GM23338 (cell line): ENCODE data around the gene BPI. TPM values are rescaled to one million over a fixed set of nuclear protein-coding genes. Genes with fewer than 3 reads are reported as not detected.

Experiments used
- ATAC-seq: fragments of 200-7000 bp; cut with Tn5 transposase; 3 replicates; pipeline ENCODE4 v1.9.1; 2020
- DNase-seq: peaks from one replicate; pipeline ENCODE4 v3.0.0-alpha.2; 2015; ENCODE audit warnings: low spot score
- H2AFZ ChIP-seq: fragments of 200-600 bp; sonication (generic); 2 replicates; pipeline ENCODE4 v1.8.0; 2016; ENCODE audit warnings: antibody characterized with exemption, mild to moderate bottlenecking, moderate library complexity
- H3F3A ChIP-seq: fragments of 200-600 bp; sonication (generic); replicated peaks from 2 replicates; pipeline ENCODE4 v1.8.0; 2017; ENCODE audit warnings: antibody characterized with exemption, mixed run types, low read depth
- H3K27ac ChIP-seq: fragments of 200-600 bp; sonication (generic); 2 replicates; pipeline ENCODE4 v1.6.1; 2016; ENCODE audit warnings: low read depth
- H3K27me3 ChIP-seq: fragments of 200-600 bp; sonication (generic); 2 replicates; pipeline ENCODE4 v1.8.0; 2016; ENCODE audit warnings: mild to moderate bottlenecking, mixed run types, moderate library complexity; ENCODE audit not compliant: insufficient read depth
- H3K36me3 ChIP-seq: fragments of 200-600 bp; sonication (generic); 2 replicates; pipeline ENCODE4 v1.8.0; 2016; ENCODE audit warnings: mild to moderate bottlenecking; ENCODE audit not compliant: insufficient read depth
- H3K4me1 ChIP-seq: fragments of 200-600 bp; sonication (generic); 2 replicates; pipeline ENCODE4 v1.8.0; 2016; ENCODE audit warnings: mild to moderate bottlenecking, moderate library complexity; ENCODE audit not compliant: insufficient read depth
- H3K4me2 ChIP-seq: fragments of 200-600 bp; sonication (generic); 2 replicates; pipeline ENCODE4 v1.7.1; 2017; ENCODE audit warnings: mixed run types
- H3K4me3 ChIP-seq: fragments of 200-600 bp; sonication (generic); 2 replicates; pipeline ENCODE4 v1.6.1; 2016; ENCODE audit warnings: mixed run types
- H3K79me2 ChIP-seq: fragments of 200-600 bp; sonication (generic); replicated peaks from 2 replicates; pipeline ENCODE4 v1.8.0; 2017; ENCODE audit warnings: mild to moderate bottlenecking; ENCODE audit not compliant: insufficient read depth
- H3K9me2 ChIP-seq: fragments of 200-600 bp; sonication (generic); 2 replicates; pipeline ENCODE4 v1.8.0; 2017; ENCODE audit not compliant: insufficient read depth
- H4K20me1 ChIP-seq: fragments of 200-600 bp; sonication (generic); replicated peaks from 2 replicates; pipeline ENCODE4 v1.8.0; 2017; ENCODE audit warnings: mild to moderate bottlenecking; ENCODE audit not compliant: insufficient read depth
- H3K27ac Mint-ChIP-seq: 2 replicates; pipeline ENCODE4 v1.8.0; 2020; ENCODE audit warnings: inconsistent platforms, mild to moderate bottlenecking, moderate library complexity, mixed read lengths
- H3K27me3 Mint-ChIP-seq: 3 replicates; pipeline ENCODE4 v1.8.0; 2022; ENCODE audit warnings: low read depth, mild to moderate bottlenecking, moderate library complexity, mixed read lengths, inconsistent platforms; ENCODE audit not compliant: insufficient read depth, poor library complexity
- H3K36me3 Mint-ChIP-seq: 3 replicates; pipeline ENCODE4 v1.8.0; 2021; ENCODE audit warnings: low read depth, mild to moderate bottlenecking, inconsistent platforms, moderate library complexity, mixed read lengths
- H3K4me1 Mint-ChIP-seq: 3 replicates; pipeline ENCODE4 v1.8.0; 2020; ENCODE audit warnings: mild to moderate bottlenecking, inconsistent platforms, mixed read lengths
- H3K4me3 Mint-ChIP-seq: 3 replicates; pipeline ENCODE4 v1.8.0; 2021; ENCODE audit warnings: moderate library complexity, mild to moderate bottlenecking, inconsistent platforms, mixed read lengths
- H3K9me3 Mint-ChIP-seq: 3 replicates; pipeline ENCODE4 v1.8.0; 2020; ENCODE audit warnings: moderate library complexity, mild to moderate bottlenecking, inconsistent platforms, mixed read lengths
- EZH2 ChIP-seq: fragments of 200-600 bp; sonication (generic); IDR thresholded peaks from one replicate; pipeline ENCODE4 v1.8.0; 2017; ENCODE audit warnings: antibody characterized with exemption, mild to moderate bottlenecking, low read depth; ENCODE audit not compliant: unreplicated experiment
- EZH2phosphoT487 ChIP-seq: fragments of 200-600 bp; sonication (generic); IDR thresholded peaks from one replicate; pipeline ENCODE4 v1.8.1; 2018; ENCODE audit warnings: antibody characterized with exemption; ENCODE audit not compliant: unreplicated experiment
- JUNB ChIP-seq: IDR thresholded peaks from one replicate; pipeline ENCODE4 v1.6.1; 2016; ENCODE audit warnings: antibody characterized with exemption; ENCODE audit not compliant: unreplicated experiment
- POLR2AphosphoS5 ChIP-seq: IDR thresholded peaks from 2 replicates; pipeline ENCODE4 v1.6.1; 2016; ENCODE audit warnings: antibody characterized with exemption, low read depth
- STAT1 ChIP-seq: IDR thresholded peaks from one replicate; pipeline ENCODE4 v1.6.1; 2016; ENCODE audit warnings: antibody characterized with exemption; ENCODE audit not compliant: unreplicated experiment
- ZNF331 ChIP-seq: fragments of 250-450 bp; sonication (Bioruptor Pico); IDR thresholded peaks from 2 replicates; pipeline ENCODE4 v1.5.0; 2020; ENCODE audit warnings: low read depth, mild to moderate bottlenecking, moderate library complexity
- polyA plus RNA-seq: library from polyadenylated mRNA; unstranded; fragments of >200 nt; fragmentation: Nextera tagmentation; extraction: Ambion mirVana; gene quantifications from 2 replicates; pipeline ENCODE4 v1.2.1, GENCODE V29; 2016
- total RNA-seq: library from RNA; depleted of rRNA; stranded (reverse); fragments of >200 nt; shearing (Covaris generic); gene quantifications from 2 replicates; pipeline ENCODE4 v1.2.3, GENCODE V29; 2014
- TF ChIP-seq, protein P1 (sequence below): fragments of 250-450 bp; sonication (Bioruptor Pico); IDR thresholded peaks from 2 replicates; pipeline ENCODE4 v1.5.0; 2020; ENCODE audit warnings: mild to moderate bottlenecking, moderate library complexity
- TF ChIP-seq, protein P2 (sequence below): IDR thresholded peaks from one replicate; pipeline ENCODE4 v1.6.1; 2018; ENCODE audit warnings: antibody characterized with exemption; ENCODE audit not compliant: unreplicated experiment
- TF ChIP-seq, protein P3 (sequence below): IDR thresholded peaks from 2 replicates; pipeline ENCODE4 v1.6.1; 2016; ENCODE audit warnings: antibody characterized with exemption
- TF ChIP-seq, protein P4 (sequence below), 2 experiments: fragments of 200-600 bp in 1 of 2; sonication (generic) in 1 of 2; conservative IDR thresholded peaks; 2 replicates each; pipeline versions ENCODE4 v1.5.1 to v1.6.1; 2016 to 2017; ENCODE audit warnings: antibody characterized with exemption in 2 of 2, low read depth in 2 of 2, mild to moderate bottlenecking in 2 of 2, moderate library complexity in 1 of 2

The BPI gene
- total and polyA plus RNA-seq, 2 experiments from 2014 or later = not detected

DNA sequence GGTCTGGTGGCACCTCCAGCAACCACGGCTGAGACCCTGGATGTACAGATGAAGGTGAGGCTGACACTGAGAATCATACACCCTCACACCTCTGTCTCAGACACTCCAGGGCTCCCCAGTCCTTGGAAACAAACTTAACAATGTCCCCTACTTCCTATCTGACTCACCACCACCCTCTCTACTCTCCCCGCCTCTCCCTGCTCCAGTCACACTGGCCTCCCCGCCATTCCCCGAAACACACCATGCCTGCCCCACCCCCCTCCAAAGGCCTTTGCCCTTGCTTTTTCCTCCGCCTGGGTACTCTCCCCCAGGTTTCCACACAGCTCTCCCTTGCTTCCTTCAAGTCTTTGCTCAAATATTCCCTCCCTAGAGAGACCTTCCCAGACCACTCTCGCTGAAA is 16.3 kb downstream of the BPI start:
- H2AFZ ChIP-seq = no peak overlapping the region; the same call in 1 of the 2 replicates
- peaks cover 8% of the 10 kb centered on the region for H3K27me3 Mint-ChIP-seq
- H3K36me3 Mint-ChIP-seq = no peaks in the 10 kb centered on the region
- TF ChIP-seq EZH2 = no peak
- TF ChIP-seq, protein P1, sequence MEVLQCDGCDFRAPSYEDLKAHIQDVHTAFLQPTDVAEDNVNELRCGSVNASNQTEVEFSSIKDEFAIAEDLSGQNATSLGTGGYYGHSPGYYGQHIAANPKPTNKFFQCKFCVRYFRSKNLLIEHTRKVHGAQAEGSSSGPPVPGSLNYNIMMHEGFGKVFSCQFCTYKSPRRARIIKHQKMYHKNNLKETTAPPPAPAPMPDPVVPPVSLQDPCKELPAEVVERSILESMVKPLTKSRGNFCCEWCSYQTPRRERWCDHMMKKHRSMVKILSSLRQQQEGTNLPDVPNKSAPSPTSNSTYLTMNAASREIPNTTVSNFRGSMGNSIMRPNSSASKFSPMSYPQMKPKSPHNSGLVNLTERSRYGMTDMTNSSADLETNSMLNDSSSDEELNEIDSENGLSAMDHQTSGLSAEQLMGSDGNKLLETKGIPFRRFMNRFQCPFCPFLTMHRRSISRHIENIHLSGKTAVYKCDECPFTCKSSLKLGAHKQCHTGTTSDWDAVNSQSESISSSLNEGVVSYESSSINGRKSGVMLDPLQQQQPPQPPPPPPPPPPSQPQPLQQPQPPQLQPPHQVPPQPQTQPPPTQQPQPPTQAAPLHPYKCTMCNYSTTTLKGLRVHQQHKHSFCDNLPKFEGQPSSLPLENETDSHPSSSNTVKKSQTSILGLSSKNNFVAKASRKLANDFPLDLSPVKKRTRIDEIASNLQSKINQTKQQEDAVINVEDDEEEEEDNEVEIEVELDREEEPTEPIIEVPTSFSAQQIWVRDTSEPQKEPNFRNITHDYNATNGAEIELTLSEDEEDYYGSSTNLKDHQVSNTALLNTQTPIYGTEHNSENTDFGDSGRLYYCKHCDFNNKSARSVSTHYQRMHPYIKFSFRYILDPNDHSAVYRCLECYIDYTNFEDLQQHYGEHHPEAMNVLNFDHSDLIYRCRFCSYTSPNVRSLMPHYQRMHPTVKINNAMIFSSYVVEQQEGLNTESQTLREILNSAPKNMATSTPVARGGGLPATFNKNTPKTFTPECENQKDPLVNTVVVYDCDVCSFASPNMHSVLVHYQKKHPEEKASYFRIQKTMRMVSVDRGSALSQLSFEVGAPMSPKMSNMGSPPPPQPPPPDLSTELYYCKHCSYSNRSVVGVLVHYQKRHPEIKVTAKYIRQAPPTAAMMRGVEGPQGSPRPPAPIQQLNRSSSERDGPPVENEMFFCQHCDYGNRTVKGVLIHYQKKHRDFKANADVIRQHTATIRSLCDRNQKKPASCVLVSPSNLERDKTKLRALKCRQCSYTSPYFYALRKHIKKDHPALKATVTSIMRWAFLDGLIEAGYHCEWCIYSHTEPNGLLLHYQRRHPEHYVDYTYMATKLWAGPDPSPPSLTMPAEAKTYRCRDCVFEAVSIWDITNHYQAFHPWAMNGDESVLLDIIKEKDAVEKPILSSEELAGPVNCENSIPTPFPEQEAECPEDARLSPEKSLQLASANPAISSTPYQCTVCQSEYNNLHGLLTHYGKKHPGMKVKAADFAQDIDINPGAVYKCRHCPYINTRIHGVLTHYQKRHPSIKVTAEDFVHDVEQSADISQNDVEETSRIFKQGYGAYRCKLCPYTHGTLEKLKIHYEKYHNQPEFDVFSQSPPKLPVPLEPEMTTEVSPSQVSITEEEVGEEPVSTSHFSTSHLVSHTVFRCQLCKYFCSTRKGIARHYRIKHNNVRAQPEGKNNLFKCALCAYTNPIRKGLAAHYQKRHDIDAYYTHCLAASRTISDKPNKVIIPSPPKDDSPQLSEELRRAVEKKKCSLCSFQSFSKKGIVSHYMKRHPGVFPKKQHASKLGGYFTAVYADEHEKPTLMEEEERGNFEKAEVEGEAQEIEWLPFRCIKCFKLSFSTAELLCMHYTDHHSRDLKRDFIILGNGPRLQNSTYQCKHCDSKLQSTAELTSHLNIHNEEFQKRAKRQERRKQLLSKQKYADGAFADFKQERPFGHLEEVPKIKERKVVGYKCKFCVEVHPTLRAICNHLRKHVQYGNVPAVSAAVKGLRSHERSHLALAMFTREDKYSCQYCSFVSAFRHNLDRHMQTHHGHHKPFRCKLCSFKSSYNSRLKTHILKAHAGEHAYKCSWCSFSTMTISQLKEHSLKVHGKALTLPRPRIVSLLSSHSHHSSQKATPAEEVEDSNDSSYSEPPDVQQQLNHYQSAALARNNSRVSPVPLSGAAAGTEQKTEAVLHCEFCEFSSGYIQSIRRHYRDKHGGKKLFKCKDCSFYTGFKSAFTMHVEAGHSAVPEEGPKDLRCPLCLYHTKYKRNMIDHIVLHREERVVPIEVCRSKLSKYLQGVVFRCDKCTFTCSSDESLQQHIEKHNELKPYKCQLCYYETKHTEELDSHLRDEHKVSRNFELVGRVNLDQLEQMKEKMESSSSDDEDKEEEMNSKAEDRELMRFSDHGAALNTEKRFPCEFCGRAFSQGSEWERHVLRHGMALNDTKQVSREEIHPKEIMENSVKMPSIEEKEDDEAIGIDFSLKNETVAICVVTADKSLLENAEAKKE (CRISPR knock-in tag) = no peak
- TF ChIP-seq JUNB = no peak
- TF ChIP-seq ZNF331 (CRISPR knock-in tag) = no peak
- TF ChIP-seq POLR2AphosphoS5 = no peak
- no peak for TF ChIP-seq EZH2phosphoT487
- TF ChIP-seq, protein P2, sequence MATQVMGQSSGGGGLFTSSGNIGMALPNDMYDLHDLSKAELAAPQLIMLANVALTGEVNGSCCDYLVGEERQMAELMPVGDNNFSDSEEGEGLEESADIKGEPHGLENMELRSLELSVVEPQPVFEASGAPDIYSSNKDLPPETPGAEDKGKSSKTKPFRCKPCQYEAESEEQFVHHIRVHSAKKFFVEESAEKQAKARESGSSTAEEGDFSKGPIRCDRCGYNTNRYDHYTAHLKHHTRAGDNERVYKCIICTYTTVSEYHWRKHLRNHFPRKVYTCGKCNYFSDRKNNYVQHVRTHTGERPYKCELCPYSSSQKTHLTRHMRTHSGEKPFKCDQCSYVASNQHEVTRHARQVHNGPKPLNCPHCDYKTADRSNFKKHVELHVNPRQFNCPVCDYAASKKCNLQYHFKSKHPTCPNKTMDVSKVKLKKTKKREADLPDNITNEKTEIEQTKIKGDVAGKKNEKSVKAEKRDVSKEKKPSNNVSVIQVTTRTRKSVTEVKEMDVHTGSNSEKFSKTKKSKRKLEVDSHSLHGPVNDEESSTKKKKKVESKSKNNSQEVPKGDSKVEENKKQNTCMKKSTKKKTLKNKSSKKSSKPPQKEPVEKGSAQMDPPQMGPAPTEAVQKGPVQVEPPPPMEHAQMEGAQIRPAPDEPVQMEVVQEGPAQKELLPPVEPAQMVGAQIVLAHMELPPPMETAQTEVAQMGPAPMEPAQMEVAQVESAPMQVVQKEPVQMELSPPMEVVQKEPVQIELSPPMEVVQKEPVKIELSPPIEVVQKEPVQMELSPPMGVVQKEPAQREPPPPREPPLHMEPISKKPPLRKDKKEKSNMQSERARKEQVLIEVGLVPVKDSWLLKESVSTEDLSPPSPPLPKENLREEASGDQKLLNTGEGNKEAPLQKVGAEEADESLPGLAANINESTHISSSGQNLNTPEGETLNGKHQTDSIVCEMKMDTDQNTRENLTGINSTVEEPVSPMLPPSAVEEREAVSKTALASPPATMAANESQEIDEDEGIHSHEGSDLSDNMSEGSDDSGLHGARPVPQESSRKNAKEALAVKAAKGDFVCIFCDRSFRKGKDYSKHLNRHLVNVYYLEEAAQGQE = no peak
- TF ChIP-seq STAT1 = no peak
- TF ChIP-seq, protein P3, sequence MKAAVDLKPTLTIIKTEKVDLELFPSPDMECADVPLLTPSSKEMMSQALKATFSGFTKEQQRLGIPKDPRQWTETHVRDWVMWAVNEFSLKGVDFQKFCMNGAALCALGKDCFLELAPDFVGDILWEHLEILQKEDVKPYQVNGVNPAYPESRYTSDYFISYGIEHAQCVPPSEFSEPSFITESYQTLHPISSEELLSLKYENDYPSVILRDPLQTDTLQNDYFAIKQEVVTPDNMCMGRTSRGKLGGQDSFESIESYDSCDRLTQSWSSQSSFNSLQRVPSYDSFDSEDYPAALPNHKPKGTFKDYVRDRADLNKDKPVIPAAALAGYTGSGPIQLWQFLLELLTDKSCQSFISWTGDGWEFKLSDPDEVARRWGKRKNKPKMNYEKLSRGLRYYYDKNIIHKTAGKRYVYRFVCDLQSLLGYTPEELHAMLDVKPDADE = no peak
- TF ChIP-seq, protein P4, sequence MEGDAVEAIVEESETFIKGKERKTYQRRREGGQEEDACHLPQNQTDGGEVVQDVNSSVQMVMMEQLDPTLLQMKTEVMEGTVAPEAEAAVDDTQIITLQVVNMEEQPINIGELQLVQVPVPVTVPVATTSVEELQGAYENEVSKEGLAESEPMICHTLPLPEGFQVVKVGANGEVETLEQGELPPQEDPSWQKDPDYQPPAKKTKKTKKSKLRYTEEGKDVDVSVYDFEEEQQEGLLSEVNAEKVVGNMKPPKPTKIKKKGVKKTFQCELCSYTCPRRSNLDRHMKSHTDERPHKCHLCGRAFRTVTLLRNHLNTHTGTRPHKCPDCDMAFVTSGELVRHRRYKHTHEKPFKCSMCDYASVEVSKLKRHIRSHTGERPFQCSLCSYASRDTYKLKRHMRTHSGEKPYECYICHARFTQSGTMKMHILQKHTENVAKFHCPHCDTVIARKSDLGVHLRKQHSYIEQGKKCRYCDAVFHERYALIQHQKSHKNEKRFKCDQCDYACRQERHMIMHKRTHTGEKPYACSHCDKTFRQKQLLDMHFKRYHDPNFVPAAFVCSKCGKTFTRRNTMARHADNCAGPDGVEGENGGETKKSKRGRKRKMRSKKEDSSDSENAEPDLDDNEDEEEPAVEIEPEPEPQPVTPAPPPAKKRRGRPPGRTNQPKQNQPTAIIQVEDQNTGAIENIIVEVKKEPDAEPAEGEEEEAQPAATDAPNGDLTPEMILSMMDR (conservative IDR thresholded peaks at IDR 0.05; ENCODE audit: low read depth in 2 of 2) = no peak
- H3F3A ChIP-seq = no peaks in the 10 kb centered on the region
- H3K36me3 ChIP-seq = no peaks in the 10 kb centered on the region
- H3K4me3 ChIP-seq = no peak overlapping the region
- H4K20me1 ChIP-seq = no peaks in the 10 kb centered on the region
- no peak overlapping the region for H3K27ac ChIP-seq
- no peaks in the 10 kb centered on the region for H3K27me3 ChIP-seq
- DNase-seq (no peak), ATAC-seq (no peak)
- H3K27ac Mint-ChIP-seq = no peak overlapping the region
- no peaks in the 10 kb centered on the region for H3K9me3 Mint-ChIP-seq
- H3K4me3 Mint-ChIP-seq = no peak overlapping the region
- H3K4me2 ChIP-seq = no peak overlapping the region
- no peaks in the 10 kb centered on the region for H3K4me1 Mint-ChIP-seq
- no peaks in the 10 kb centered on the region for H3K79me2 ChIP-seq
- H3K4me1 ChIP-seq = no peaks in the 10 kb centered on the region
- H3K9me2 ChIP-seq = no peaks in the 10 kb centered on the region
